Measurements from ENCODE around the gene PPP3CA.
"Not testable (repeated sequence)": the region's sequence is repeated elsewhere in the genome, so short reads cannot be mapped to it uniquely, and the experiment has no call there.

Gene PPP3CA

GRCh38 chr4:101251261-101251660 is 96.1 kb downstream of the PPP3CA start:
- DNase-seq, result no peak

DNA sequence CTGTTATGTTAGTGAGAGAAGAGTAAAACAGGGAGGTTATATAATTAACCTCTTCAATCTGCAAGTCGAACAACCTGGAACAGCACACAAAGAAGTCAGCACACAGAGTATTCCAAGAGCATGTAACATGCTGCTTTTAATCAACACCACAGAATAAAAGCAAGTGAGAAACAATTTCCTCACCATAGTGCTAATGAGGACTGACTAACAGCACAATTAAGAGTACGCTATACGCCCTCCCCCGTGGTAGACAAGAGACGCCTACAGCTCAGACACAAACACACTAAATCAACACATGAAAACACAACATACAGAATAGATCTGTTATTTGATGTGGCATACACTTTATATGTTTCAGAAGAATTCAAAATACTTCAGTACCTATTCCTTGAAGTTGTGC is 103.0 kb downstream of the PPP3CA start:
- no peak for DNase-seq

GRCh38 chr4:101242441-101242840 is 104.9 kb downstream of the PPP3CA start:
- DNase-seq, result no peak

- no peak for DNase-seq
Observed at GRCh38 chr4:101240099-101240498, 107.2 kb downstream of the PPP3CA start.

- DNase-seq, result no peak
Observed at GRCh38 chr4:101239665-101240064, 107.7 kb downstream of the PPP3CA start.

DNA sequence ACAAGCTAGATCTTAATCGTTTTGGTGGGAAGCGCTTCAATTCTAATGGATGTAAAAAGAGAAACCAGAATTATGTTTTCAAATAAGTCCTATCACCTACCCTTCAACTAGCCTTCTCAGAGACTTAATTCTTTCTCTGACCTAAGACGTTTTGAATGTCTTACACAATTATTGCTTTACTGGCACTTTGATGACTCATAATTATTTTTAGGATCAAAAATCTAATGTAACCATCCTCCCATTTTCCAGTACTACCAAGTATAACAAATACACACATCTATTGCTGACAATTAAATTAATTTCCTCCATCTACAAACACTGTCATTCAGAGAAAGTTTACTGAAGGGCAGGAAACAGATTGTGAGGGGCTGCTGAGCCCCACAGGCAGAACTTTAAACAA is 108.6 kb downstream of the PPP3CA start:
- no peak for DNase-seq

DNA sequence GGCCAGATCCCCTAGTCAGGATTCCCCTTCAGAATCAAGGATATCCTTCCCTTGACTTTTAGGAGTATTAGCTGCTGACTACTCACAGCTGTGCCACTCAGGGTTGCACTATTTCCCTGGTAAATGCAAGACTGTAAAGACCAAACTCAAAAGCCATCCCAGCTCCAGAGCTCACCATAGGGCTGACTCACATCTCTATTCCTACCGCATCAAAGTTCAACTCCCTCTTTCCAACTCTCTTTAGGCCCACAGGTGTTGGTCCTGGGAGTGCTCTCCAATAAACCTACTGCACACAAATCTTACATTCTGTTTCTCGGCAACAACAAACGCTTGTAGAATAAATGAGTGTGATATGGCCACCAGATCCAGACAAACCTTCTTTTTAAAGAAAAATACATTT is 109.6 kb downstream of the PPP3CA start:
- DNase-seq, result no peak

DNA sequence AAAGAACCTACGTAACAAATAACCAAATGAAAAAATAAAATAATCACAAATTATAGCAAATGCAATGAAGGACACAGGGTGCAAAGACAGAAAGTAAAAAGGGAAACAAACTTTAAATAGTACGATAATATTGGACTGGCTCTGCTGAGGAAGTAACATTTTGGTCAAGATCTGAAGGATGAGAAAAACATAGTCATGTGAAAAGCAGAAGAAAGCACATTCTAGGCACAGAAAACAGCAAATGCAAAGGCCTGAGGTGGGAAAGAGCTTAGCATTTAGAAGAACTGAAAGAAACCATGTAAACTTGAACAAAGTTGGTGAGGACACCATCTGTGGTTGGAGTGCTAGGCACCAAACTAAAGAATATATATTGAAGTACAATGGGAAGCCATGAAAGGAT is 111.2 kb downstream of the PPP3CA start:
- DNase-seq, result no peak

DNA sequence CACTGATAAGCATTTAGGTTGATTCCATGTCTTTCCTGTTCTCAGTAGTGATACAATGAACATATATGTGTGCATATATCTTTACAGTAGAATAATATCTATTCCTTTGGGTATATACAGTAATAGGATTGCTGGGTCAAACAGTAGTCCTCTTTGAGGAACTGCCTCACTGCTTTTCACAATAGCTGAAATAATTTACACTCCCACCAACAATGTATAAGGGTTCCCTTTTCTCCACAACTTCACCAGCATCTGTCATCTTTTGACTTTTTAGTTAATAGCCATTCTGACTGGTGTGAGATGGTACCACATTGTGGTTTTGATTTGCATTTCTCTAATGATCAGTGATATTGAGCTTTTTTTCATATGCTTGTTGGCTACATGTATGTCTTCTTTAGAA is 113.2 kb downstream of the PPP3CA start:
- not testable (repeated sequence) for DNase-seq

GRCh38 chr4:101232074-101232776 is 115.1 kb downstream of the PPP3CA start:
- DNase-seq, result no peak

DNA sequence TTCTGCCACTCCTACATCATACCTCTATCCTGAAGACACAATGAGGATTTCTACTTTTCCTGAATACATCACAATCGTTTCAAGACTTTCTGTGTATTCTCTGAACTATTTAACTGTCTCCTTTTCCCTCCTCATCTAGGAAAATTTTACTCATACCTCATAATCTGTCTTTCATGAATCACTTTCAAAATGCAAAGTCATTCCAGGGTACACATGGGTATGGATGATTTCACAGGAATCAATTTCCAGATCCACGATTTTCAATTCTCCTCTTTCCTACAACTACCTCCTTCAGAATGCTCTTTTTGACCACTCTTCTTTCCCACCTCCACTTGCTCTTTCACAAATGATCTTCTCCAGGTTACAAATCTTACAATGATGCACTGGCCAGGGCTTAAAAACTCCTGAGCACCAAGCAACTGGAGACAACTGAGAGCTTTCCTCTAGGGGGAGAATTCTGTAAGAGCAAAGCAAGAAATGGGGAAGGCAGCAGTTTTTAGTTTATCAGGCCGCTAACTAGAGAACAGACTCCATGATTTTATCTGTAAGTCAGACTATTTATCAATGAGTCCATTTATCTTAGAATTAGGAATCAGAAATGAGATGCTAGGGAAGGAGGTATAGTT is 116.4 kb downstream of the PPP3CA start:
- DNase-seq, result no peak

DNA sequence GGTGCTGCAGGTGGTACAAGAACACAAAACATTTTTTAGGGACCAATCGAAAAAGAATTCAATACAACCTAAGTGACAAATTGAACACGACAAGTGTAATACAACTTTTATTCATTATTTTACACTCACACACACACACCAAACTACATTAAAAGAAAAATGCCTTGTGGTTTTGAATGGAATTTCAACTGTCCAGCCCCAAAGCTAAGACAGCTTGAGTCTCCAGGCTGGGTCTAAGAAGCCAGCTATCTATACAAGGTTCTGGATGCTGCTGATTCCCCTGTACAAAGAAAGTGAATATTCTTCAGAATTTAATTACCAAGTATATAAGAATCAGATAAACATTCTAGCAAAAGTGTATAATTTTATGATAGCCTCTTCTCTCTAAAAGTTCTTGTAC is 118.2 kb downstream of the PPP3CA start:
- no peak for DNase-seq

- no peak for DNase-seq
Observed at GRCh38 chr4:101227715-101228114, 119.6 kb downstream of the PPP3CA start.

GRCh38 chr4:101224358-101225218 is 122.7 kb downstream of the PPP3CA start:
- no peak for DNase-seq

GRCh38 chr4:101222156-101222845 is 125.0 kb downstream of the PPP3CA start:
- DNase-seq, result no peak

- no peak for DNase-seq
Observed at GRCh38 chr4:101221294-101221693, 126.0 kb downstream of the PPP3CA start.

DNA sequence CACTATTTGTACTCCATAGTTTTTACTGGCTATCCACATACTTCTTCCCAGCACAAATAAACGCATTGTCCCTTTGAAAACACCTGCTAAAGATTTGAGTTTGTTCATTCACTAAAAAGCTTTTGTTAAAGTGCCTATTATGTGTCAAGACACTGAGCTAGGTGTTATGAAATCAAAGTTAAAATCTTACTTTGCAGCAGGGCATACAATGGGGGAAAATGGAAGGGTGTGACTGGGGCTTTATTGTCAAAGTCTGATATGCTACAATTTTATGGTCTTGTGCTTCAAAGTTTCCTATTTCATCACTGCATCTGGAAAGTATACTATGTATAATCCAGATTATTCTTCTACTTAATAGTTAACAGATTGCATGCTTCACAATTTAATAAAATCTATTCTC is 128.4 kb downstream of the PPP3CA start:
- no peak for DNase-seq

- no peak for DNase-seq
Observed at GRCh38 chr4:101218346-101218745, 129.0 kb downstream of the PPP3CA start.

DNA sequence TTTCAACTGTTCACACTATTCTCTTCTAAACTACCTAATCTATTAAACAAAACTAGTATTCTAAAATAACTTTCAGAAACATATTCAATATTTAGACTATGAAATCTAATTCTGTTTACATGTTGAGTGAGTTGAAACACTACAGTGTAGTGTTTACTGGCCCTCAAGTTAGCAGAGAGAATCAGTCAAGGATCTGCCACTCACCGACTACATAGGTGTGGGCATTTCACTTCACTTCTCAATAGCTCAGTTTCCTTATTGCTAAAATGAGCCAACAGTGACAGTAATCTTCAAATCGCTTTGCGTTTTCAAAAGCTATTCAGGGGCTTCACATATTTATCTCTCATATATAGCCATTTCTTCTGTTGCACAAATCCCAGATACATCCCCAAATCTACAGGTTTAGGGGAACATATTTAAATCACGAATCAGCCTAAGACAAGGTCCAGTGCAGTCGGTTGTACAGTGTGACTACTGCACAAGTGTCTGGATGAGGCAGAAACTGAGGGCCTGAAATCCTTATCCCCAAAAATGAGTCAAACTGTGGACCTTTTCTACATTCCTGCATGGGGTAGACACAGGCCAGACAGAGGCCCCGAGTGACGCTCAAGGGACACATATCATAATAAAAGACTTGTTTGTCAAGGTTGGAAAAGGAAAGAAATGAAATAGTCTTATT is 129.8 kb downstream of the PPP3CA start:
- DNase-seq, result no peak

GRCh38 chr4:101211146-101211553 is 136.2 kb downstream of the PPP3CA start:
- DNase-seq, result no peak

GRCh38 chr4:101210331-101210730 is 137.0 kb downstream of the PPP3CA start:
- no peak for DNase-seq

- DNase-seq, result no peak
Observed at GRCh38 chr4:101208171-101208570, 139.2 kb downstream of the PPP3CA start.

DNA sequence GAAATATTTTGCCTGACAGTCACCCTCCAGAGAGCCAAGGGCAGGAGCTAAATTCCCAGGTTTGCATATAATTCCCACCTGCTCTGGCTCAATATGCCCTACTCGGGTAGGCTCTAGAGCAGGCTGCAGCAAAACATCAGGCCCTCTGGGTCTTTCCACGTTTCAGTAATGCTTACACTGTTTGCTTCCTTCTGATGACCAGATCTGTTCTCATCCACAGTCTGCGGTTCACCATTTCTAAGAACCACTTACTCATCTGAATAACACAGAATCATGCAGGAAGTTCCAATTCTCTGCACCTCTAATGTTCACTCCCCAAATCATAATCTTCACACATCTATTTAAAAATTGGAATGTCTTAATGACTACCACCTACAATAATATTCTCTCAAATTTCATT is 141.4 kb downstream of the PPP3CA start:
- no peak for DNase-seq

Measured in DMS79 (cell line).